GM23248 (cell line): Measurements from ENCODE around the gene CDON.

ENCODE experiments used
- EZH2 ChIP-seq: fragments of 200-600 bp; sonication (generic); IDR thresholded peaks from 2 replicates; pipeline ENCODE4 v1.6.1; 2018; ENCODE audit warnings: antibody characterized with exemption, mild to moderate bottlenecking; ENCODE audit not compliant: insufficient read depth, poor library complexity, severe bottlenecking
- EZH2phosphoT487 ChIP-seq: fragments of 200-600 bp; sonication (generic); IDR thresholded peaks from 2 replicates; pipeline ENCODE4 v1.6.1; 2018; ENCODE audit warnings: antibody characterized with exemption, moderate library complexity, mild to moderate bottlenecking, low read depth; ENCODE audit not compliant: insufficient read depth

DNA sequence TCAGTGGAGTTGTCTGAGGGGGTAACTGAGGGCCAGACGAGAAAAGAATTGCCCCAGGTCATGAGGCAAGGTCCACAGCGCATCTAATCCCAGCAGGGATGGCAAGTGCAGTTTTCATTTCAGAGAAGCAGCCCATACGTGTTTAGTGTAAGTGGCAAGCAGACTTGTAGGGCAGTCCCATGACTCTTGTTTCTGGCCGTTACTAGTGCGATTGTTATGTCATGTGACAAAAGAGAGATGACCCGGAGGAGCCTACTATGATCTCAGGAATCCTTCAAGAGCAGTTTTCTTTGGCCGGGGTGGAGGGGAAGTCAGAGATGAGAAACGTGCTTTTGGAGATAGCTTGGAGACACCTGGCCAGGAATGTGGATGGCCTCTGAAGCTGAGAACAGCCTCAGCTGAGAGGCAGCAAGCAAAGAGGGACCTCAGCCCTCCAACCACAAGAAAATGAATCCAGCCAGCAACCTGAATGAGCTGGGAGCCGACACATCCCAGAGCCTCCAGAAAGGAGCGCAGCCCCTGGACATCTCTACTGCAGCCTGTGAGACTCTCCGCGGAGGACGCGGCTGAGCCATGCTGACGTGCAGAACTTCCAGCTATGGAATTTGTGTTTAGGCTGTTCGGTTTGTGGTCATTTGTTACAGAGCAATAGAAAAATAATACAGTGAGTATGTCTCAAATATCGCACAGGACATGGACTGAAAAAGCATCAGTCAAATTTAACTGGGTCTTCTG is 44.1 kb upstream of the CDON start:
- TF ChIP-seq EZH2 = no peak
- no peak for TF ChIP-seq EZH2phosphoT487
